Measurements from ENCODE around the gene RESP18. TPM values are rescaled to one million over a fixed set of nuclear protein-coding genes. Genes with fewer than 3 reads are reported as not detected.

The RESP18 gene
- total RNA-seq, 1 experiment from 2014 or later = not detected

GRCh38 chr2:219358170-219359075, 25.9 kb upstream of the RESP18 start:
- Histone ChIP-seq H2AFZ (ENCODE audit: low read depth, low read length, poor library complexity, severe bottlenecking) (no peak overlapping the region), H3K9ac (ENCODE audit: low read length) (no peak overlapping the region), H3K9me2 (ENCODE audit: insufficient read depth) (no peaks in the 10 kb centered on the region), H3K9me3 (ENCODE audit: control insufficient read depth in 1 of 2, insufficient read depth in 1 of 2, low read depth in 1 of 2, low read length in 2 of 2) (no peaks in the 10 kb centered on the region), H3K4me2 (ENCODE audit: low read length) (no peak overlapping the region), H3K27me3 (ENCODE audit: insufficient read depth, low read length) (no peaks in the 10 kb centered on the region), H4K20me1 (ENCODE audit: insufficient read depth) (no peaks in the 10 kb centered on the region), H3K4me3 (replicated peaks in 1 of 2; ENCODE audit: low read depth in 1 of 2, low read length in 2 of 2) (no peak overlapping the region), H3K27ac (ENCODE audit: low read depth, low read length) (no peak overlapping the region), H3K36me3 (ENCODE audit: control insufficient read depth in 1 of 2, insufficient read depth in 2 of 2, low read length in 2 of 2) (no peaks in the 10 kb centered on the region), H3K4me1 (ENCODE audit: control insufficient read depth in 1 of 2, insufficient read depth in 2 of 2, low read length in 2 of 2) (peaks cover 8 to 15% of the 10 kb centered on the region in 2 experiments; a peak in 3 of 4 replicates), H3K79me2 (ENCODE audit: insufficient read depth, low read length) (no peaks in the 10 kb centered on the region)
- POLR2A ChIA-PET = no interaction called here
- intact Hi-C loops (cut with micrococcal nuclease) = no loop called here
- RAD21 ChIA-PET (ENCODE audit: low non-redundant PET in 1 of 2, low total read pairs in 2 of 2, uncharacterized antibody in 2 of 2, unreplicated experiment in 2 of 2) = no interaction called here
- TF ChIP-seq POLR2AphosphoS5 (IDR thresholded peaks at IDR 0.05; ENCODE audit: low read depth, low read length) (no peak), FOSL1 (IDR thresholded peaks at IDR 0.05; ENCODE audit: low read depth) (no peak), POLR2A (IDR thresholded peaks at IDR 0.05; ENCODE audit: borderline replicate concordance, extremely low read depth, insufficient read depth, insufficient read length) (no peak), CBX3 (IDR thresholded peaks at IDR 0.05; ENCODE audit: low read depth) (no peak), CEBPB (IDR thresholded peaks at IDR 0.05; ENCODE audit: low read depth) (no peak), YY1 (IDR thresholded peaks at IDR 0.05; ENCODE audit: extremely low read depth, insufficient replicate concordance, low read depth, low read length) (no peak), RAD21 (IDR thresholded peaks at IDR 0.05; ENCODE audit: low read depth) (no peak), EZH2 (IDR thresholded peaks at IDR 0.05) (no peak), ZNF274 (IDR thresholded peaks at IDR 0.05; ENCODE audit: low read depth, low read length) (no peak), JUND (IDR thresholded peaks at IDR 0.05) (no peak), TCF7L2 (IDR thresholded peaks at IDR 0.05; ENCODE audit: borderline replicate concordance, extremely low read depth, insufficient read depth, insufficient read length) (no peak), REST (IDR thresholded peaks at IDR 0.05; ENCODE audit: low read depth) (no peak), EGR1 (IDR thresholded peaks at IDR 0.05; ENCODE audit: low read depth) (no peak)
- CTCF ChIA-PET = no interaction called here
- no peak for DNase-seq (ENCODE audit: low read depth, low spot score)
- ATAC-seq = no peak
- BruUV-seq (replicated peaks) = no TSS peak
